ENCODE results near the gene EXOC4. TPM values are rescaled to one million over a fixed set of nuclear protein-coding genes. Genes with fewer than 3 reads are reported as not detected.
"Not testable (repeated sequence)": the region's sequence is repeated elsewhere in the genome, so short reads cannot be mapped to it uniquely, and the experiment has no call there.

EXOC4 gene
- total RNA-seq, 4 donors from 2014 or later: 59.2 to 88.7 (median 71.6) TPM

GRCh38 chr7:134071355-134072331 is 818.8 kb downstream of the EXOC4 start:
- ATAC-seq (ENCODE audit: low FRiP score) (no peak), DNase-seq (ENCODE audit: low spot score) (no peak)
- TF ChIP-seq CTCF (IDR thresholded peaks at IDR 0.05): no peak

GRCh38 chr7:134073276-134073675 is 820.4 kb downstream of the EXOC4 start:
- ATAC-seq (ENCODE audit: low FRiP score) (no peak), DNase-seq (ENCODE audit: low spot score) (no peak)
- no peak for TF ChIP-seq CTCF (IDR thresholded peaks at IDR 0.05)

- DNase-seq (ENCODE audit: low spot score) (no peak), ATAC-seq (ENCODE audit: low FRiP score) (no peak)
- no peak for TF ChIP-seq CTCF (IDR thresholded peaks at IDR 0.05)
Observed at GRCh38 chr7:134075799-134076198, 822.9 kb downstream of the EXOC4 start.

- not testable (repeated sequence) for ATAC-seq (ENCODE audit: low FRiP score)
Observed at GRCh38 chr7:134077560-134077959, 824.7 kb downstream of the EXOC4 start.

GRCh38 chr7:134078991-134079390 is 826.1 kb downstream of the EXOC4 start:
- no peak for TF ChIP-seq CTCF (IDR thresholded peaks at IDR 0.05)
- no peak for ATAC-seq (ENCODE audit: low FRiP score)

More at GRCh38 chr7:134077560-134077959, 824.7 kb downstream of the EXOC4 start:
- not testable (repeated sequence) for DNase-seq (ENCODE audit: low spot score)

GRCh38 chr7:134081695-134082094 is 828.8 kb downstream of the EXOC4 start:
- ATAC-seq (ENCODE audit: low FRiP score): no peak
- TF ChIP-seq CTCF (IDR thresholded peaks at IDR 0.05): no peak
- no peak for DNase-seq (ENCODE audit: low spot score)

More at GRCh38 chr7:134078991-134079390, 826.1 kb downstream of the EXOC4 start:
- DNase-seq (ENCODE audit: low spot score): no peak

GRCh38 chr7:134083766-134084487 is 831.0 kb downstream of the EXOC4 start:
- ATAC-seq (ENCODE audit: low FRiP score) (no peak), DNase-seq (ENCODE audit: low spot score) (no peak)
- TF ChIP-seq CTCF (IDR thresholded peaks at IDR 0.05): no peak

Measured in omental fat pad (tissue), 4 donors.